ENCODE measurements around the gene RGSL1.
"Not testable (repeated sequence)": the region's sequence is repeated elsewhere in the genome, so short reads cannot be mapped to it uniquely, and the experiment has no call there.

RGSL1 gene

DNA sequence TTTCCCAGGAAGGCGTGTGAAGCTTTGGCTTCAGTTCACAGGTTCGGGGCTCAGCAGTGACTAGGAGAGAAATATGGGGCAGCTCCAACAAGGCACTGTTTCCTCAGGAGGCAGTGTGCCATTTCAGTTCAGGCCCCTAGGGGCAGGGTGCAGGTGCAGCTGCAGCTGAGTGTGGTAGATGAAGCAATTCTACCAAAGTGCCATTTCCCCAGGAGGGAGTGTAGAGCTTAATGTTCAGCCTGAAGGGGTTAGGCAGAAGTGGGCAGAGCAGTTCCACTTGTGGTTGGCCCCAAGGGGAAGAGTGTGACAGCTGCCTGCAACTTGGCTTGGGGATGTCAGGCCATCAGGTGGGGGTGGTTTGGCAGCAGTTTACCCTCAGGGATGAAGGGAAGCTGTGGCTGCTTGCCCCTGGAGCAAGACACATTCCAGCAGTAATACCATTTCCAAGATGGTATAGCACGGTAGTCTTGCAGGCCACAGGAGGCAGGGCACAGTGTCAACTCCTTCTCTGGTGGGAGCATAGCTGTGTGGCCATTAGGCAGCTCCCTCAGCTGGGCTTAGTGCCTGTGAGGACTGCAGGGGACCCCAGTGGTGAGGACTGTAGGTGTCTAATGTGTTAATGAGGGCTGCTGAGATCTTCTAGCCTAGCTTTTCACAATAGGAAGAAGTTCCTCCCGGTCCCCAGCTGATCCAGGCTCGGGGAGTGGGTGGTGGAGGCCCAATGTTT, 34.7 kb downstream of the RGSL1 start:
- H3K36me3 ChIP-seq (ENCODE audit: control insufficient read depth, insufficient read depth, low read length), result no peaks in the 10 kb centered on the region
- H3K9me3 ChIP-seq (ENCODE audit: control insufficient read depth, insufficient read depth, low read depth, low read length), result no peaks in the 10 kb centered on the region
- no peak overlapping the region for H3K9ac ChIP-seq (ENCODE audit: low read length)
- H3K4me3 ChIP-seq (ENCODE audit: low read depth, low read length), result no peak overlapping the region
- H3K4me1 ChIP-seq (ENCODE audit: control insufficient read depth, insufficient read depth, low read length), result no peaks in the 10 kb centered on the region
- H3K27me3 ChIP-seq (ENCODE audit: control insufficient read depth, insufficient read depth, low read length), result no peaks in the 10 kb centered on the region
- H3K27ac ChIP-seq (ENCODE audit: low read depth, low read length), result no peak overlapping the region

DNA sequence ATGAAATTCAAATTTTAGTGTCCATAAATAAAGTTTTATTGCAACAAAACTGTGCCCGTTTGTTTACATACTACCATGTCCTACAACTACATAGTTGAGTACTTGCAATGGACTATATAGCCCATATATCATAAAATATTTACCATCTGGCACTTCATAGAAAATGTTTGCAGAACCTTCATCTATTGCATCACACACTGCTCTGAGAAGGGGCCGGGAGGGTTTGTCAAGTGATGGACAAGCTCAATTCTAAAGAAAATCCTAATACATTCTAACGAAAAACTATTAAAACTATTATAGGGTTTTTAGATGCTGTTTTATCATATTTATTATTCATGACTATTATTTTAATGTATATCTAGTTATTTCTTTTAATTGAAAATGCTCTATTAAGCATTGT, 35.9 kb downstream of the RGSL1 start:
- Histone ChIP-seq H3K4me3 (ENCODE audit: low read depth, low read length) (no peak overlapping the region), H3K27ac (ENCODE audit: low read depth, low read length) (no peak overlapping the region), H3K9ac (ENCODE audit: low read length) (no peak overlapping the region), H3K9me3 (ENCODE audit: control insufficient read depth, insufficient read depth, low read depth, low read length) (no peaks in the 10 kb centered on the region), H3K27me3 (ENCODE audit: control insufficient read depth, insufficient read depth, low read length) (no peaks in the 10 kb centered on the region), H3K4me1 (ENCODE audit: control insufficient read depth, insufficient read depth, low read length) (no peaks in the 10 kb centered on the region), H3K36me3 (ENCODE audit: control insufficient read depth, insufficient read depth, low read length) (no peaks in the 10 kb centered on the region)

DNA sequence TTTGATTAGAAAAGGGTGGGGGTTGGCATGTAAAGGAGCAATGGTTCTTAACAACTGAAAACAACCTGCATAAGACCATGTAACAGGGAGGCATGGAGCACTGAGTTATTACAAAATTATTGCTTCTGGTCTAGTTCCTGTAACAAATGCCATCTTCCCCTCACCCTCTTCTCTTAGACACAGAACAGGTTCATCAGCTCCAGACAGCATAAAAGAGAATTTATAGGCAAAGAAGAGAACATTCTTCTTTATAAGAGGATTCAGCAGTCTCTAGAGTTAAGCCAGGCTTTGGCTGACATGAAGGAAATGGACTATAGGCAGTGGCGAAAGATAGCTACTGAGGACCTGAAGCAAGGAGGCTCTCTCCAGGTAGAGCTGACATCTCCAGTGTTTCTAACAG, 38.9 kb downstream of the RGSL1 start:
- Histone ChIP-seq H3K27ac (ENCODE audit: low read depth, low read length) (no peak overlapping the region), H3K27me3 (ENCODE audit: control insufficient read depth, insufficient read depth, low read length) (no peaks in the 10 kb centered on the region), H3K36me3 (ENCODE audit: control insufficient read depth, insufficient read depth, low read length) (no peaks in the 10 kb centered on the region), H3K4me3 (ENCODE audit: low read depth, low read length) (no peak overlapping the region), H3K9ac (ENCODE audit: low read length) (no peak overlapping the region), H3K4me1 (ENCODE audit: control insufficient read depth, insufficient read depth, low read length) (no peaks in the 10 kb centered on the region), H3K9me3 (ENCODE audit: control insufficient read depth, insufficient read depth, low read depth, low read length) (no peaks in the 10 kb centered on the region)

DNA sequence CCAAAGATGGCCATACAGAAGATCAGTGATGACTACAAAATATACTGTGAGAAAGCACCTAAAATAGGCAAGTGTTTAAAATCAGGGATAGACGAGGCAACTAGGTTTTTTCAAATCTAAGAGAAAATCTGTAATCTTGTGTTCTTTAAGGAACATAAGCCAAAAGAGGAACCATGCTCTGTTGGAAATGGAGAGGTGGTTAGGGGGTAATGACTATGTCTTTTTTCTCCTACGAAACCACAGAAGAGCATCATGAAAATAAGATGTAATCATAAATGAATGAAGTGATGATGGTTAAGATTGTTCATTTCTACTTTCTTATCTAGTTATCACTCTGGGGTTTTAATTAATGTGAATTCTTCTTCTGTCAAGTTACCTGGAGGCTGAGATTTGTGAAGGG, 43.1 kb downstream of the RGSL1 start:
- Histone ChIP-seq H3K4me1 (ENCODE audit: control insufficient read depth, insufficient read depth, low read length) (no peaks in the 10 kb centered on the region), H3K27ac (ENCODE audit: low read depth, low read length) (no peak overlapping the region), H3K27me3 (ENCODE audit: control insufficient read depth, insufficient read depth, low read length) (no peaks in the 10 kb centered on the region), H3K9me3 (ENCODE audit: control insufficient read depth, insufficient read depth, low read depth, low read length) (no peaks in the 10 kb centered on the region), H3K9ac (ENCODE audit: low read length) (no peak overlapping the region), H3K36me3 (ENCODE audit: control insufficient read depth, insufficient read depth, low read length) (no peaks in the 10 kb centered on the region), H3K4me3 (ENCODE audit: low read depth, low read length) (no peak overlapping the region)

DNA sequence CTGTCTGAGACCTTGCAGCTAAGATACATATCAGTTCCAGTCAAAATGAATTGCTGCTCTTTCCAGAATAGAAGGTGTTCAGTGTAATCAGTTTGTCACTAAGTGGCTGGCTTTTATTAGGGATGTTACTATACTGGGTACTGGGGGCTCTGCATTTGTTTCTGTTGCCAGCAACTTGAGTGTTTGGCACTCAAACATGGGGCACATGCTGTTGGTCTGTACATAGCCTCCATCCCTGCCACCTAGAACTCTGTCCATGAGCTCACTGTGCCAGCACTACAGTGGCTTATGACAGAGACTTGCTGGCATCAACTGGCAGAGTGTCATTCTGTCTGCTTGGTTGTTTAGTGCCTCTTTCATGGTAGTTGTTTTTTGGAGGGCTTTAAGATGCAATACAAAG, 45.1 kb downstream of the RGSL1 start:
- no peaks in the 10 kb centered on the region for H3K9me3 ChIP-seq (ENCODE audit: control insufficient read depth, insufficient read depth, low read depth, low read length)
- no peaks in the 10 kb centered on the region for H3K27me3 ChIP-seq (ENCODE audit: control insufficient read depth, insufficient read depth, low read length)
- no peak overlapping the region for H3K4me3 ChIP-seq (ENCODE audit: low read depth, low read length)
- no peaks in the 10 kb centered on the region for H3K36me3 ChIP-seq (ENCODE audit: control insufficient read depth, insufficient read depth, low read length)
- no peak overlapping the region for H3K27ac ChIP-seq (ENCODE audit: low read depth, low read length)
- no peaks in the 10 kb centered on the region for H3K4me1 ChIP-seq (ENCODE audit: control insufficient read depth, insufficient read depth, low read length)
- H3K9ac ChIP-seq (ENCODE audit: low read length), result no peak overlapping the region

DNA sequence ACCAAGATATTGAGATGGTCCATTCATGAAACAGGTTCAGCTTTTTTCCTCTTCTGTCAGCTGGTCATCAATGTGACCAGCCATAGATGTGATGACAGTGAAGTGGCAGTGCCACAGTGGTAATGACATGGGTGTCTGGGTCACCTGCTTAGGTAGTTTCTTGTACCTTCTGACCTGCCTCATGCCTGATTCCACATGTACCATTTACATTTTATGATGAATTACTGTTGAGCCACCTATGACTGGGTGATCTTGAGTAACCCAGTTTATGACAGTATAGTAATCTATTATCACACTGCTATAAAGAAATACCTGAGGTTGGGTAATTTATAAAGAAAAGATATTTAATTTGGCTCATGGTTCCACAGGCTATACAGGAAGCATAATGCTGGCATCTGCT, 45.7 kb downstream of the RGSL1 start:
- Histone ChIP-seq H3K4me3 (ENCODE audit: low read depth, low read length) (no peak overlapping the region), H3K9me3 (ENCODE audit: control insufficient read depth, insufficient read depth, low read depth, low read length) (no peaks in the 10 kb centered on the region), H3K27me3 (ENCODE audit: control insufficient read depth, insufficient read depth, low read length) (no peaks in the 10 kb centered on the region), H3K27ac (ENCODE audit: low read depth, low read length) (no peak overlapping the region), H3K9ac (ENCODE audit: low read length) (no peak overlapping the region), H3K4me1 (ENCODE audit: control insufficient read depth, insufficient read depth, low read length) (no peaks in the 10 kb centered on the region), H3K36me3 (ENCODE audit: control insufficient read depth, insufficient read depth, low read length) (no peaks in the 10 kb centered on the region)

DNA sequence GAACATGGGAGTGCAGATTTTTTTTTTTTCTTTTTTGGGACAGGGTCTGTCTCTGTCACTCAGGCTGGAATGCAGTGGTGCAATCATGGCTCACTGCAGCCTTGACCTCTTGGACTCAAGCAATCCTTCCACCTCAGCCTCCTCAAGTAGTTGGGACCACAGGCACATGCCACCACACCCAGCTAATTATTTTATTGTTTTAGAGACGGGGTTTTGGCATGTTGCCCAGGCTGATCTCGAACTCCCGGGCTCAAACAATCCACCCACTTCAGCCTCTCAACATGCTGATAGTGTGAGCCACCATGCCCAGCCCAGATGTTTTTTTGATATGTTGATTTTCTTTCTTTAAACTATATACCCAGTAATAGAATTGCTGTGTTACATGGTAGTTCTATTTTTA, 57.7 kb downstream of the RGSL1 start:
- H3K9me3 ChIP-seq (ENCODE audit: control insufficient read depth, insufficient read depth, low read depth, low read length), result peaks cover 7% of the 10 kb centered on the region; the same call in 1 of the 2 replicates
- H3K36me3 ChIP-seq (ENCODE audit: control insufficient read depth, insufficient read depth, low read length), result no peaks in the 10 kb centered on the region
- H3K4me3 ChIP-seq (ENCODE audit: low read depth, low read length), result no peak overlapping the region
- no peak overlapping the region for H3K9ac ChIP-seq (ENCODE audit: low read length)
- H3K4me1 ChIP-seq (ENCODE audit: control insufficient read depth, insufficient read depth, low read length), result no peaks in the 10 kb centered on the region
- no peaks in the 10 kb centered on the region for H3K27me3 ChIP-seq (ENCODE audit: control insufficient read depth, insufficient read depth, low read length)
- no peak overlapping the region for H3K27ac ChIP-seq (ENCODE audit: low read depth, low read length)

DNA sequence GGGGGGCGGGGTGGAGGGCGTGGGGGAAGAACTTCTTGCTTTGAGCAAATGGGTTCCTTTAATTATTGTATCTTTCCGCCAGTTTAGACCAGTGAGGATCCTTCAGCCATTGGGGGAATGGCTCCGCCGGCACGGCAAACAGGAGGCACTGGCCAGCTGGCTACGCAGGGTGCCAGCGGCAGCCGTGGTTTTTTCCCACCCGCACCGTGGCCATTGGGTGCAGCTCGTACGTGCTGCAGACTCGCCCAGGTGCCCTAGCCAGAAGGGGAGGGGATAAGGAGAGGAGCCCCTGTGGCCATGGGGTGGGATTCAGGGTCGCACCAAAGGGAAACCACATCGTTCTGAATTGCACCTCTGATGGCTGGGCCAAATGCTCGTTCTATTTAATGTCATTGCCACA, 65.6 kb downstream of the RGSL1 start:
- Histone ChIP-seq H3K4me3 (ENCODE audit: low read depth, low read length) (no peak overlapping the region), H3K27me3 (ENCODE audit: control insufficient read depth, insufficient read depth, low read length) (no peaks in the 10 kb centered on the region), H3K9me3 (ENCODE audit: control insufficient read depth, insufficient read depth, low read depth, low read length) (peaks cover 7% of the 10 kb centered on the region; the same call in 1 of the 2 replicates), H3K4me1 (ENCODE audit: control insufficient read depth, insufficient read depth, low read length) (no peaks in the 10 kb centered on the region), H3K9ac (ENCODE audit: low read length) (no peak overlapping the region), H3K27ac (ENCODE audit: low read depth, low read length) (no peak overlapping the region), H3K36me3 (ENCODE audit: control insufficient read depth, insufficient read depth, low read length) (no peaks in the 10 kb centered on the region)

DNA sequence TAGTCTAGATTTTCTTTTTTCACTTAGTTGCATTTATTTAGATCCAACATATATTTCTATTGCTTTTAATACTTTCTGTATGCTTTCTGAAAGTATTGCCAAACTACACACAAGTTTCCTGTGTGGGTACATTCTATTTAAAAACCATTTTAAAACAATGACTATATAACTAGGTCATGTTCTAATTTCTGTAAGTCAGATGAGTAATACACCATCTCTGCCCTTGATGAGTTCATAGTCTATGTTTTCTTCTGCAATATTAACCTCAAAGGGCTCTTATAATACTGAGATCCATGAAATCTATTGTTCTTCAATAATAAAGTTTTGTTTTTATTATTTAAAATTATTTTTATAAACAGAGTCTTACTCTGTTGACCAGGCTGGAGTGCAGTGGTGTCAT, 70.8 kb downstream of the RGSL1 start:
- no peak overlapping the region for H3K4me3 ChIP-seq (ENCODE audit: low read depth, low read length)
- H3K4me1 ChIP-seq (ENCODE audit: control insufficient read depth, insufficient read depth, low read length), result no peaks in the 10 kb centered on the region
- H3K9ac ChIP-seq (ENCODE audit: low read length), result no peak overlapping the region
- no peak overlapping the region for H3K27ac ChIP-seq (ENCODE audit: low read depth, low read length)
- H3K36me3 ChIP-seq (ENCODE audit: control insufficient read depth, insufficient read depth, low read length), result no peaks in the 10 kb centered on the region
- H3K27me3 ChIP-seq (ENCODE audit: control insufficient read depth, insufficient read depth, low read length), result no peaks in the 10 kb centered on the region
- H3K9me3 ChIP-seq (ENCODE audit: control insufficient read depth, insufficient read depth, low read depth, low read length), result no peaks in the 10 kb centered on the region

DNA sequence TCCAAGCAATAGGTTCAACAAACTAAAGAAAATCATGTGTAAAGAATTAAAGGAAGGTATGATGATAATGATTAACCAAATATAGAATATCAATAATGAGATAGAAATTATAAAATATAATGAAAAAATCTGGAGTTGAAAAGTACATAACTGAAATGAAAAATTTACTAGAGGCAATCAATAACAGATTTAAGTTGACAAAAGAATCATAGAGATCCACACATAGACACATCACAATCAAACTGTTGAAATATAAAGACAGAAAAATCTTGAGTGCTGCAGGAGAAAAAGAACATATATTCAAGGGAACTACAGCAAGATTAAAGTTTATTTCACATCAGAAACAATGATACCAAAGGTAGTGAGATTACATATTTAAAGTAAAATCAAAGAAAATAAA, 75.4 kb downstream of the RGSL1 start:
- Histone ChIP-seq H3K4me1 (ENCODE audit: control insufficient read depth, insufficient read depth, low read length) (no peaks in the 10 kb centered on the region), H3K27me3 (ENCODE audit: control insufficient read depth, insufficient read depth, low read length) (no peaks in the 10 kb centered on the region), H3K4me3 (ENCODE audit: low read depth, low read length) (no peak overlapping the region), H3K9ac (ENCODE audit: low read length) (no peak overlapping the region), H3K9me3 (ENCODE audit: control insufficient read depth, insufficient read depth, low read depth, low read length) (no peaks in the 10 kb centered on the region), H3K27ac (ENCODE audit: low read depth, low read length) (no peak overlapping the region), H3K36me3 (ENCODE audit: control insufficient read depth, insufficient read depth, low read length) (no peaks in the 10 kb centered on the region)

DNA sequence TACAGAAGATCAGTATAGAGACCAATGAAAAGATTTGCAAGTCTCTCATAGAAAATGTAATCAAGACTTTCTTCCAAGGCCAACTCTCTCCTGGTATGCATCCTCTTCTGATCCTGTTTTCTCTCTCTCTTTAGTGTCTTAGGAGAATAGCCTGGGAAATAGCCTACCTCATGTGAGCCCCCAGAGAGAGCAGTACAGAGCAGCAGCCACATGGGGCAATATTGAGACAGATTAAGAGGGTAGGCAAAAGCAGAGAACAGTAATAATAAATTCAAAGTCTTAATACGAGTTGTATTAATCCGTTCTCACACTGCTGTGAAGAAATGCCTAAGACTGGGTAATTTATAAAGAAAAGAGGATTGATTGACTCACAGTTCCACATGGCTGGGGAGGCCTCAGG, 77.7 kb downstream of the RGSL1 start:
- Histone ChIP-seq H3K9me3 (ENCODE audit: control insufficient read depth, insufficient read depth, low read depth, low read length) (no peaks in the 10 kb centered on the region), H3K4me1 (ENCODE audit: control insufficient read depth, insufficient read depth, low read length) (no peaks in the 10 kb centered on the region), H3K4me3 (ENCODE audit: low read depth, low read length) (no peak overlapping the region), H3K27ac (ENCODE audit: low read depth, low read length) (no peak overlapping the region), H3K36me3 (ENCODE audit: control insufficient read depth, insufficient read depth, low read length) (no peaks in the 10 kb centered on the region), H3K9ac (ENCODE audit: low read length) (no peak overlapping the region), H3K27me3 (ENCODE audit: control insufficient read depth, insufficient read depth, low read length) (no peaks in the 10 kb centered on the region)

DNA sequence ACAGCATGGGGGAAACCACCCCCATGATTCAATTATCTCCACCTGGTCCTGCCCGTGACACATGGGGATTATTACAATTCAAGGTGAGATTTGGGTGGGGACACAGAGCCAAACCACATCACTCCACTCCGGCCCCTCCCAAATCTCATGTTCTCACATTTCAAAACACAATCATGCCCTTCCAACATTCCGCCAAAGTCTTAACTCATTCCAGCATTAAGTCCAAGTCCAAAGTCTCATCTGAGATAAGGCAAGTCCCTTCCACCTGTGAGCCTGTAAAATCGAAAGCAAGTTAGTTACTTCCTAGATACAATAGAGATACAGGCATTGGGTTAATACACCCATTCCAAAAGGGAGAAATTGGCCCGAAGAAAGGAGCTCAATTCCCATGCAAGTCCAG, 78.3 kb downstream of the RGSL1 start:
- not testable (repeated sequence) for H3K4me1 ChIP-seq (ENCODE audit: control insufficient read depth, insufficient read depth, low read length); H3K36me3 ChIP-seq (ENCODE audit: control insufficient read depth, insufficient read depth, low read length); H3K27me3 ChIP-seq (ENCODE audit: control insufficient read depth, insufficient read depth, low read length); H3K4me3 ChIP-seq (ENCODE audit: low read depth, low read length); H3K9me3 ChIP-seq (ENCODE audit: control insufficient read depth, insufficient read depth, low read depth, low read length); H3K9ac ChIP-seq (ENCODE audit: low read length); H3K27ac ChIP-seq (ENCODE audit: low read depth, low read length)
